GM12865 (cell line): ENCODE results near the gene CLIC1.
"Not testable (repeated sequence)": the region's sequence is repeated elsewhere in the genome, so short reads cannot be mapped to it uniquely, and the experiment has no call there.

Experiments
- DNase-seq: peaks from one replicate; pipeline ENCODE4 v3.0.0; 2010; ENCODE audit warnings: low read depth
- H3K4me3 ChIP-seq: 2 replicates; pipeline ENCODE4 v1.5.1; 2011; ENCODE audit warnings: mild to moderate bottlenecking, low read depth, low read length, control low read depth
- CTCF ChIP-seq: IDR thresholded peaks from 2 replicates; pipeline ENCODE4 v1.5.1; 2011; ENCODE audit warnings: low read length, control low read depth, low read depth, inconsistent platforms; ENCODE audit not compliant: insufficient read depth; ENCODE audit errors: missing control alignments

CLIC1 gene

DNA sequence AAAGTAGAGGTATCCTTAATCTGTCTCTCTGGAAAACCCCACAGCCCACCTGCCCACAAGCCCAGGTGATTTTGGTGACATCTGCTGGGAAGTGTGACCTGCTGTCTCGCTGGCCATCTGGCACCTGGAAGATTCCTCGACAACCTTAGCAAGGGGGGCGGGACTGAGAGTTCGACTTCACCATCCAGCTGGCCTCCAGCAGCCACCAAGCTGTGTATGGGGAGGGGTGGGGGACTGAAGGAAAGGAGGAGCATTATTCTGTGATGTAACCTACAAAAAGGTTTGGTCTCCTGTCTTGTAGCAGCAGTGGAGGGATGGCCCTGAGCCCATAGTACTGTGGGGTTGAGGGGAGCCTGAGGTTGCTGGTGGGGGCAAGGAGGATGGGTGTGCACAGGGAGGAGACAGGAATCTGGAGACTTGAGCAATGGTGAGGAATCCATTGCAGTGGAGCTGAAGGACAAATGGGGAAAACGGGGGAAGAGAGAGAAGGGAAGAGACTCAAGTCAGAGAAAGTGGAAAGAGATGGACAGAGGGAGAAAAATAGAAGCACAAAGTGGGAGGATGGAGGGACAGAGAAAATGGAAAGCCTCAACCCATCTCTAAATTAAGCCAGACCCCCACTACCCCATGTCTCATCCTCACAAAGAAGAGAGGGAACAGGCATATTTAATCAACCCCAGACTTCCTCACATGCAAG is 25.7 kb downstream of the CLIC1 start:
- no peak overlapping the region for H3K4me3 ChIP-seq
- TF ChIP-seq CTCF, result no peak
- no peak for DNase-seq

DNA sequence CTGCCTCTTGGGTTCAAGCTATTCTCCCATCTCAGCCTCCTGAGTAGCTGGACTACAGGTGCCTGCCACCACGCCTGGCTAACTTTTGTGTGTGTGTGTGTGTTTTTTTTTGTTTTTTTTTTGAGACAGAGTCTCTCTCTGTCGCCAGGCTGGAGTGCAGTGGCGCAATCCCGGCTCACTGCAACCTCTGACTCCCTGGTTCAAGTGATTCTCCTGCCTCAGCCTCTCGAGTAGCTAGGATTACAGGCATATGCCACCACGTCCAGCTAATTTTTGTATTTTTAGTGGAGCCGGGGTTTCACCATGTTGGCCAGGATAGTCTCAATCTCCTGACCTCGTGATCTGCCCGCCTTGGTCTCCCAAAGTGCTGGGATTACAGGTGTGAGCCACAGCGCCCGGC is 27.2 kb downstream of the CLIC1 start:
- not testable (repeated sequence) for H3K4me3 ChIP-seq, DNase-seq

DNA sequence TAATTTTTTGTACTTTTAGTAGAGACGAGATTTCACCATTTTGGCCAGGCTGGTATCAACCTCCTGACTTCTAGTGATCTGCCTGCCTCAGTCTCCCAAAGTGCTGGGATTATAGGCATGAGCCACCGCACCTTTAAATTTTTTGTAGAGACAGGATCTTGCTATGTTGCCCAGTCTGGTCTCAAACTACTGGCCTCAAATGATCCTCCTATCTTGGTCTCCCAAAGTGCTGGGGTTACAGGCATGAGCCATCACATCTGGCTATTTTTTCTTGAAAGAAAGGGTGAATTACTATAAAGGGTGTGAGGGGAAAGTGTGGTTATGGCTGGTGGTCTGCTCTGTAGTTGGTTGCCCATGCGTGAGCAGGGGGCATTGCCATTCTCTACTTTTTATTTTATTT is 28.1 kb downstream of the CLIC1 start:
- no peak for TF ChIP-seq CTCF
- DNase-seq, result no peak
- no peak overlapping the region for H3K4me3 ChIP-seq

- no peak for TF ChIP-seq CTCF
- DNase-seq, result no peak
- no peak overlapping the region for H3K4me3 ChIP-seq
Observed at GRCh38 chr6:31707701-31708100, 28.6 kb downstream of the CLIC1 start.

GRCh38 chr6:31706599-31706998 is 29.7 kb downstream of the CLIC1 start, which contains the start of gene LY6G6F:
Gene LY6G6F (plus strand): TSS chr6:31706866. CDS start chr6:31706907, 41 bp downstream.
- DNase-seq, result no peak
- no peak for TF ChIP-seq CTCF
- H3K4me3 ChIP-seq, result no peak within 1 kb of the TSS

- no peak for DNase-seq
- no peak for TF ChIP-seq CTCF
- no peak overlapping the region for H3K4me3 ChIP-seq
Observed at GRCh38 chr6:31705931-31706330, 30.4 kb downstream of the CLIC1 start.

GRCh38 chr6:31702819-31703716 is 33.3 kb downstream of the CLIC1 start, which contains the start of gene ABHD16A:
Gene ABHD16A (minus strand): TSS chr6:31703324. CDS start chr6:31703281, 43 bp downstream.
- peak; percentile 99 for DNase-seq
- no peak for TF ChIP-seq CTCF

More at GRCh38 chr6:31702819-31703716, 33.3 kb downstream of the CLIC1 start, which contains the start of gene ABHD16A:
- peak within 1 kb of the TSS; percentile 85 for H3K4me3 ChIP-seq
